Activated CD4-positive, alpha-beta T cell treated with anti-CD3 and anti-CD28 coated beads, Interleukin-2, amount 10 ng/mL, durations not matched to agents 24 days and 14 days (primary cell): Measurements from ENCODE around the gene DPP4. TPM values are rescaled to one million over a fixed set of nuclear protein-coding genes. Genes with fewer than 3 reads are reported as not detected.
A peak's percentile ranks its signal among the peaks of the same experiment; 100 is the strongest.
"Not testable (repeated sequence)": the region's sequence is repeated elsewhere in the genome, so short reads cannot be mapped to it uniquely, and the experiment has no call there.

Experiments
- DNase-seq: peaks from one replicate; pipeline ENCODE4 v3.0.0; 2022
- H3K27ac Mint-ChIP-seq: one replicate; pipeline ENCODE4 v1.8.0; 2022; ENCODE audit warnings: mild to moderate bottlenecking, mixed read lengths
- H3K27me3 Mint-ChIP-seq: one replicate; pipeline ENCODE4 v1.8.0; 2022; ENCODE audit warnings: mixed read lengths
- H3K36me3 Mint-ChIP-seq: one replicate; pipeline ENCODE4 v1.8.0; 2022; ENCODE audit warnings: low read depth, mild to moderate bottlenecking, mixed read lengths
- H3K4me1 Mint-ChIP-seq: one replicate; pipeline ENCODE4 v1.8.0; 2021; ENCODE audit warnings: mixed read lengths
- H3K4me3 Mint-ChIP-seq: one replicate; pipeline ENCODE4 v1.8.0; 2022; ENCODE audit warnings: mild to moderate bottlenecking, moderate library complexity, mixed read lengths
- H3K9me3 Mint-ChIP-seq: one replicate; pipeline ENCODE4 v1.8.0; 2021; ENCODE audit warnings: mixed read lengths
- intact Hi-C: fragments of 100-400 bp; cut with micrococcal nuclease; formaldehyde crosslinking; loops from one replicate; pipeline ENCODE4 v1.15.1; 2023
- total RNA-seq: library from RNA; stranded (reverse); gene quantifications from 2 replicates; pipeline ENCODE4 v1.2.3, GENCODE V29; 2022

Gene DPP4
- total RNA-seq, 1 donor from 2014 or later: 65.4 TPM

DNA sequence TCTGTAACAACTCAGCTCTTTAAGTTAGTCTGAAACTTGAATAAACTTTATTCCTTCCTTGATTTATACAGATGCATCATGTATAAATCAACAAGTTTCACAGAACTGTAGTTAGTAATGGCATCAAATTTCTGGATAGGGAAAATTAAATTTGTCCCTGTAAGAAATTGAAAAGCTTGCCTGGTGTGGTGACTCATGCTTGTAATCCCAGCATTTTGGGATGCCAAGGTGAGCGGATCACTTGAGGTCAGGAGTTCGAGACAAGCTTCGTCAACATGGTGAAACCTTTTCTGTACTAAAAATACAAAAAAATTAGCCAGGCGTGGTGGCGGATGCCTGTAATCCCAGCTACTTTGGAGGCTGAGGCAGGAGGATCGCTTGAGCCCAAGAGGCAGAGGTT is 96.1 kb downstream of the DPP4 start:
- Mint-ChIP-seq H3K36me3 (peaks cover 37% of the 10 kb centered on the region), H3K4me1 (peaks cover 61% of the 10 kb centered on the region), H3K9me3 (peaks cover 26% of the 10 kb centered on the region)
- H3K4me3 Mint-ChIP-seq, H3K27me3 Mint-ChIP-seq, H3K27ac Mint-ChIP-seq, intact Hi-C loops: not testable (repeated sequence)
- peak; percentile 45 for DNase-seq

DNA sequence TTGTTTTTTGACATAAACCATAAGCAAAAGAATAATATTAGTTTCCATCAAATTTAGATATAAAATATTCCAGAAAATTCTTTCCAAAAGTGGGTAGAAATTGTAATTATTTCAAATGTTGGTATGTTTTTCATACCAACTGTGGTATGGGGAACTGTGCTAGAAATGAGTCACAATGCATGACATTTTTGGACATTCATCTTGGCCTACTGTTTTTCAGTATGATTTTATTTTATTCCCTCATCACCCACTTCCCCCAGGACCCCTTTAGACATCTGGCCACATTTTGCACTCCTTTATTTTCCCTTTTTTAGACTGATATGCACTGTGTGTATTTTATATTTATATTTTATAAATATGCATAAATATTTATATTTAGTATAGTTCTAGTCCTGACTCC is 97.1 kb downstream of the DPP4 start:
- intact Hi-C loops: no loop called here
- H3K36me3 Mint-ChIP-seq: peaks cover 33% of the 10 kb centered on the region
- peaks cover 21% of the 10 kb centered on the region for H3K9me3 Mint-ChIP-seq
- peaks cover 61% of the 10 kb centered on the region for H3K4me1 Mint-ChIP-seq
- H3K27me3 Mint-ChIP-seq: no peaks in the 10 kb centered on the region
- no peak overlapping the region for H3K4me3 Mint-ChIP-seq
- H3K27ac Mint-ChIP-seq: peak overlapping the region; percentile 32
- peak; percentile 9 for DNase-seq

DNA sequence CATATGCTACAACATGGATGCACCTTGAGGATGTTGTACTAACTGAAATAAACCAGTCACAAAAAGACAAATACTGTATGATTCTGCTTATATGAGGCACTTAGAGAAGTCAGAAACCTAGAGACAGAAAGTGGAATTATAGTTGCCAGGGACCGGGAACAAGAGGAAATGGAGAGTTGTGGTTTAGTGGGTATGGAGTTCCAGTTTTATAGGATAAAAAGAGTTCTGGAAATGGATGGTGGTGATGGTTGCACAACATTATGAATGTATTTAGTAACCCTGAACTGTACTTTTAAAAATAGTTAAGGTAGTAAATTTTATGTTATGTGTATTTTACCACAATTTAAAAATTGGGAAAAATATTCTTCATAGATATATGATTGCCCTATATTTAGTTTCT is 97.7 kb downstream of the DPP4 start:
- H3K4me3 Mint-ChIP-seq: peak overlapping the region; percentile 12
- peak overlapping the region; percentile 81 for H3K27ac Mint-ChIP-seq

DNA sequence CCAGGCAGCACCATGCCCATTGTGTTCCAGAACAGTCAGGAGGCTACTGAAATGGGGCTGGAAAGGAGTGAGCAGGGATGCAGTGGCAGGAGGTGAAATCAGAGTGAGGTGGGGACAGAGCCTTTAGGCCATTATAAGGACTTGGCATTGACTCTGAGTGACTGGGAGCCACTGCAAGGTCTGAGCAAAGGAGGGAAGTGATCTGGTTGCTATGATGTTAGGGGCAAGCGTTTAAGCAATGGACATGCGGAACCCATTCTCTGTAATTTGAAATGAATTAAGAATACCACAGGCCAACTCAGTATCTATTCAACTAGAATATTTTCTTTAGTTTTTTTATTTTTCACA is 98.2 kb downstream of the DPP4 start:
- peak overlapping the region; percentile 55 for H3K4me3 Mint-ChIP-seq
- DNase-seq: no peak
- H3K9me3 Mint-ChIP-seq: peaks cover 19% of the 10 kb centered on the region
- H3K36me3 Mint-ChIP-seq: peaks cover 31% of the 10 kb centered on the region
- H3K4me1 Mint-ChIP-seq: peaks cover 56% of the 10 kb centered on the region
- H3K27ac Mint-ChIP-seq: peak overlapping the region; percentile 86
- no peaks in the 10 kb centered on the region for H3K27me3 Mint-ChIP-seq
- intact Hi-C loops: loop anchor here (1.0 kb wide), 1 partner anchor 9 kb away; no protein-coding TSS in a partner anchor

More for the DNA sequence above, 97.7 kb downstream of the DPP4 start:
- DNase-seq: peak; percentile 22
- intact Hi-C loops: no loop called here
- Mint-ChIP-seq H3K36me3 (peaks cover 29% of the 10 kb centered on the region), H3K9me3 (peaks cover 16% of the 10 kb centered on the region), H3K27me3 (no peaks in the 10 kb centered on the region), H3K4me1 (peaks cover 57% of the 10 kb centered on the region)

DNA sequence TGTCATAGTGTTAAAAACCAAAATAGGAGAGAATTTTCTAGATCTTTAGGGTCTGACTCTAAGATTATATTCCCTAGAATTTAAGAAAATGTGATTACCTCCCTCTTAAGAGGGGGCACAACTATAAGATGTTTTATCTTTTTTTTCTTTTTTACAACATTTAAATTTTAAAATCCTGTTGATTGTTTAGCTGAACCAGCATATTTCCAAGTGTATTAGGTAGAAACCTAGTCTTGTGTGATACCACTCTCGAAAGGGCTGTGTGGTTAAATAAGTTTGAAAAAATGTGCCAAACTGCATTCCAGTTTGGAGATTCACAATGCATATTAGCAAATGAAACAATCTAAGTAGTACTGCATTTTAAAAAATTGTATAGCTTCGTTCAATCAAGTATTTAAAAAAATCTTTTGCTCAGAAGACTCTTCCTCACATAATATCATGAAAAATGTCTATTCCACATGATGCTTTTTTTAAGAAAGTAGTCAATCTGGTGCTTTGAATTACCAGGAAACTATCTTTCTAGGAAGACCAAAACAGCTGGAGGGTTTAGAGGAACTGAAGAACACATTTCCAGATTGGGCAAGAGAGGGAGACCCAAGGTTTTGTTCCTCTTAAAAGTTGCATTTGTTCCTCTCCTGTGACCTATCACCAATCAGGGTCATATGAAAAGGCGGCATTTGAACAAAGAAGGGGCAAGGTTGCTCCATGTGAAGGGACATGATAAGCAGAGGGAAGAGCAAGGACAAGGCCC is 98.8 kb downstream of the DPP4 start:
- DNase-seq: peak; percentile 17
- Mint-ChIP-seq H3K27ac (peak overlapping the region; percentile 86), H3K36me3 (peaks cover 33% of the 10 kb centered on the region), H3K27me3 (no peaks in the 10 kb centered on the region), H3K4me3 (peak overlapping the region; percentile 55), H3K9me3 (peaks cover 24% of the 10 kb centered on the region), H3K4me1 (peaks cover 55% of the 10 kb centered on the region)
- intact Hi-C loops: loop anchor here (1.0 kb wide), 1 partner anchor 9 kb away; no protein-coding TSS in a partner anchor

DNA sequence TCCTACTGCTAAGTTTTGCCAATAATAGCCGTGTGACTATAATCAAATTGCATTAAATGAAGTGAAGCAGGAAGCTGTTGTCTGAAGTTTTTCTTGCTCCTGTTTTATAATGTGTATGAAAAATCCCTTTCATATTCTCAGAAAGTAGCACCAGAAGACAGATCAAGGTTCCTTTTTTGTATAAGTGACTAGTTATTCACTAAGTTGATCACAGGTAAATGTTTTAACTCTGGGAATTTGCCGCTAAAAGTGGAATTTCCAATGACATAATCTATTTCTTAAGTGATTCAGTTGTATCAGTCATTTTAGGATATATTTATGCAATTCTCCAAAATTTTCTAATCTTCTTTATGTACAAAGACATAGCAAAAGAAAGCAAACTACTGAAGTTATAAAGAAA is 99.6 kb downstream of the DPP4 start:
- Mint-ChIP-seq H3K27me3 (no peaks in the 10 kb centered on the region), H3K4me3 (no peak overlapping the region), H3K27ac (peak overlapping the region; percentile 3), H3K4me1 (peaks cover 52% of the 10 kb centered on the region), H3K36me3 (peaks cover 37% of the 10 kb centered on the region), H3K9me3 (peaks cover 27% of the 10 kb centered on the region)
- intact Hi-C loops: no loop called here
- DNase-seq: no peak

DNA sequence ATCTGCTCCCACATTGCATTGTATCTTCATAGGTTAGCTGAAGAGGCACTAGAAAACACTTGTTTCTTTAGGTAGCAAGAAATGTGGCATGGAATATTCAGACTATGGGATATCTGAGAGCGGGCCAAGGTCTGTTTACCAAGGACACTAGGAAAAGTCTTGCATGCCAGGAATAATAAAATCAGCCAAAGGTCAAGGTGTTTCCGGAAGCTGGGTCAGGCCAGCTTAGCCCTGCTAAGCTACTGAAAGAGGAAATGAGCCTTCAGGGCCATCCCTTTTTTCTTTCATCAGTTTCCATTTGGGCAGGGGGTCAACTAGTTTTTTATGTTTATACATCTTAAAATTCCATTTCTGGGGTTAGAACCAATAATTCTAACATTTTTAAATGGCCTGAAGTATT is 101.1 kb downstream of the DPP4 start:
- intact Hi-C loops: no loop called here
- Mint-ChIP-seq H3K4me1 (peaks cover 53% of the 10 kb centered on the region), H3K36me3 (peaks cover 46% of the 10 kb centered on the region)

DNA sequence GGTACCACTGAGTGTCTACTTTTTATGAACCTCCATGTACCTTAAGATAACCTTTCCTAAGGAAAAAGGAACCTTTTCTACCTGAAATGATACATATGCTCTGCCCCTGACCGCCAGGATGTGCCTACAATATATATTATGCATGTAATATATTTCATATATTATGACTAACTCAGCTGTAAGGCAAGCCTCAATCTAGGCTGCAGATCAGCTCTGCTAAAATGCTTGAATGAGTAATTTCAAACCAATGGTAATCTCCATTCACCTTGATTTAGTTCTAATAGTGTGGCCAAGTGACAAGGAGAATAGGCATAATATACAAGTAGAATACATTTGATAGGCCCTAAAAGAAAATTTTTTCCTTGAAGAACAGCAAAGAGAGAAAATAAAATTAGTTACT is 101.8 kb downstream of the DPP4 start:
- peaks cover 52% of the 10 kb centered on the region for H3K4me1 Mint-ChIP-seq
- H3K9me3 Mint-ChIP-seq: peaks cover 31% of the 10 kb centered on the region
- no peak overlapping the region for H3K27ac Mint-ChIP-seq
- peaks cover 44% of the 10 kb centered on the region for H3K36me3 Mint-ChIP-seq
- intact Hi-C loops: no loop called here
- no peak overlapping the region for H3K4me3 Mint-ChIP-seq
- no peak for DNase-seq
- no peaks in the 10 kb centered on the region for H3K27me3 Mint-ChIP-seq

More for the DNA sequence above, 101.1 kb downstream of the DPP4 start:
- no peak for DNase-seq
- Mint-ChIP-seq H3K4me3 (no peak overlapping the region), H3K27me3 (no peaks in the 10 kb centered on the region), H3K9me3 (peaks cover 33% of the 10 kb centered on the region), H3K27ac (no peak overlapping the region)

DNA sequence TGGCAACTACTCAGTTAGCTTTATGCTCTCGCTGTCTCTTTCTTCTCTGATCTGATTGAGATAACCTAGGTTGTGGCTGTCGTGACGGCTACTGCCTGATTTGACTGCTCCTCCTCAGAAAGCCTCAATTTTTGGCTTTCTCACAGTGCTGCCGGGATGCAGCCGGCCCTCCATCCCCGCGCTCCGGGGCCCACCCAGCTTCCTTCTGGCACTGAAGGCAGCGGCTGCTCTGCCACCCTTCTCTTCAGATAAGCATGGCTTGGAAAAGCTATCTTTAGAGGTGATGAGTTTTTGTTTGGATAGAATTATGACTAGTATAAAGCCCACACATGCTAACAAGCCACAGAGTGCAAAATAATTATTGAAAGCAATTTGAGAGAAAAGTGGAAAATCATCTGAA is 102.5 kb downstream of the DPP4 start:
- peaks cover 28% of the 10 kb centered on the region for H3K9me3 Mint-ChIP-seq
- H3K27ac Mint-ChIP-seq: no peak overlapping the region
- peaks cover 50% of the 10 kb centered on the region for H3K4me1 Mint-ChIP-seq
- no peak for DNase-seq
- intact Hi-C loops: no loop called here
- H3K27me3 Mint-ChIP-seq: no peaks in the 10 kb centered on the region
- H3K4me3 Mint-ChIP-seq: no peak overlapping the region
- peaks cover 44% of the 10 kb centered on the region for H3K36me3 Mint-ChIP-seq

DNA sequence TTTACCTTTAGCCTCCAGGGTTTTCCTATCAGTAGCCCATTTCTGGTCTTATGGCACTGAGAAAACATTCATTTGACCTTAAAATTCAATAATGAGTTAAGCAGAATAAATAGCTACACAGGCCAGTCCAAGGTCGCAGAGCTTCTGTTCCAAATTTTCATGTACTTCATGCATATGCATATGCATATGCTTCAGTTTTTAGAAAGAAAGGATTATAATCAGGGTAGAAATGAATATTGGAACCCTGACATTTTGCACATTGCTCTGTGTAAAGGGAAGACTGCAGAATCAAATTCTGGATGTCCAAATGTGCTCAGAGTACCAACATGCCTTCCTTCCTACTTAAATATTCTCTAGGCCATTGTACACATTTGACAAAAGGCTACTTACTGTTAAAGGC is 104.9 kb downstream of the DPP4 start:
- Mint-ChIP-seq H3K27ac (no peak overlapping the region), H3K9me3 (peaks cover 17% of the 10 kb centered on the region), H3K36me3 (peaks cover 34% of the 10 kb centered on the region), H3K27me3 (no peaks in the 10 kb centered on the region), H3K4me1 (peaks cover 43% of the 10 kb centered on the region), H3K4me3 (no peak overlapping the region)
- intact Hi-C loops: loop anchor here (5.0 kb wide), 1 partner anchor 892 kb away; no protein-coding TSS in a partner anchor
- DNase-seq: no peak

DNA sequence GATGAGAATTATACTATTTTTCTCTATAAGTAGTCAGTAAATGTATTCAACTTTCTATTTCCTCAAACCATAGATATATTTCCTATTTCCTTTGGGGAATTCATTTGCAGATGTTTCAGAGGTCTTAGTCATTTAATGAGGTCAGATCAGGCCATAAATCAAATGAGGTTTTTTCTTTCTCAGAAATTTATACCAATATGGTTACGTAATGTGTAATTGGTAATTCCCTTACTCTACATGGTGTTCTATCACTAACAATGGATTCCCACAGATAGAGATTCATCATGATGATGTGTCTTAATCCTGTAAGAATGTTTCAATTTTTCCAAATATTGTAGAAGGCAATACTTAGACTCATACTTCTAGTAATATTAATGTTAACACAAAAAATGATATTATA is 108.0 kb downstream of the DPP4 start:
- peaks cover 37% of the 10 kb centered on the region for H3K36me3 Mint-ChIP-seq
- no peak overlapping the region for H3K27ac Mint-ChIP-seq
- peaks cover 20% of the 10 kb centered on the region for H3K9me3 Mint-ChIP-seq
- no peak overlapping the region for H3K4me3 Mint-ChIP-seq
- DNase-seq: no peak
- no peaks in the 10 kb centered on the region for H3K27me3 Mint-ChIP-seq
- intact Hi-C loops: loop anchor here (1.0 to 5.0 kb wide), 4 partner anchors 9 to 889 kb away; no protein-coding TSS in a partner anchor
- peaks cover 39% of the 10 kb centered on the region for H3K4me1 Mint-ChIP-seq

DNA sequence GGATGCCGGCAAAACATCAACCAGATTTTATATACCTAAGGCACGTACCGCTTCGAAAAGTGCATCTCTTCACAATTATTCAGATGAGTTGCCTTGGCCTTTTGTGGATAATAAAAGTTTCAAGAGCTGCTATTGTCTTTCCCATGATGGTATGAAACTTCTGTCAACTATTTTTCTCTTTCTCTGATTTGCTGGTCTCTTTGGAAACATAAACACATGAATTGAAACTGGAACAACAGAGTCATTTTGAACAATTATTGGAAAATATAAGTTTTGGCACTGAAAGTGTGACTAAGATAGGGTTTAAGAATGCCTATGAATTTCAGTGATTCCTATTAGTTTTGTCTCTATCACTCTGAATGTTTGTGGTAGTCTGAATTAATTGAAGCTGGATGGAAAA is 109.9 kb downstream of the DPP4 start:
- Mint-ChIP-seq H3K27ac (peak overlapping the region; percentile 85), H3K27me3 (no peaks in the 10 kb centered on the region), H3K4me1 (peaks cover 43% of the 10 kb centered on the region), H3K36me3 (peaks cover 32% of the 10 kb centered on the region), H3K4me3 (peak overlapping the region; percentile 6), H3K9me3 (peaks cover 14% of the 10 kb centered on the region)
- intact Hi-C loops: loop anchor here (1.0 to 2.0 kb wide), 5 partner anchors 12 to 108 kb away; no protein-coding TSS in a partner anchor
- DNase-seq: no peak

DNA sequence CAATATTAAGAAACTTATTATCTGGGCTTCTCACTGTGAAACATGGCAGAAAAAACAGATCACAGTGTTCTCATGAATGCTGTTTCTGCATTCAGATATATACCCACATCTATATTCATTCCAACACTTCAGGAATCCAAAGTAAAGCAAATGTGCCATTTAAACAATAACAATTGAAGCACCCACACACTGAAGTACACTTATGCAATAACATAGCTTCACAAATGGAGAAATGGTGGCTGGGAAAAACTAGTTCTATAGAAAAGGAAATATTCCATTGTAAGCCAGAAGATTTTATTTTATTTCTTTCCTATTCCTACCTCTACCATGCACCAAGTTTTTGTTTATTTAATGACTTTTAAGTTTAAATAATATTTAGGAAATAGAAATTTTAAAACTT is 111.9 kb downstream of the DPP4 start:
- DNase-seq: no peak
- H3K27me3 Mint-ChIP-seq: no peaks in the 10 kb centered on the region
- no peak overlapping the region for H3K4me3 Mint-ChIP-seq
- no peak overlapping the region for H3K27ac Mint-ChIP-seq
- intact Hi-C loops: no loop called here
- peaks cover 25% of the 10 kb centered on the region for H3K36me3 Mint-ChIP-seq
- peaks cover 12% of the 10 kb centered on the region for H3K9me3 Mint-ChIP-seq
- peaks cover 40% of the 10 kb centered on the region for H3K4me1 Mint-ChIP-seq

DNA sequence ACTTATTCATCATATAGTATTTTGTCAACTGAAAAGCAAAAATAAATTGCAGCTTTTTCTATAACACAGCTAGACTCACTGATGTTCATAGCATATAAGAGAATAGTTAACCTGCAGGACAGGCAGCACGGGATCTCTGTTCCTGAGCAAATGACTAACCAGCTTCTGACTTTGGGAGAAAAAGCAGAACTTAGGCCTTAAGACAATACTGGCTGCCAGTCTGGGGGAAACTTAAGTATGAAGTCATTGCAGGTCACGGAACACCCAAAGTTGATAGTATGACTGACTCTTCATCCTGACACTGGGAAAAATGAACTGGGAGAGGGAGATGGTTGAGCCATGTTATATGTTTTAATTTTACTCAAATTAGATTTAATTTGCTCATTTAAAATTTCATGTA is 113.0 kb downstream of the DPP4 start:
- Mint-ChIP-seq H3K4me1 (peaks cover 47% of the 10 kb centered on the region), H3K27ac (peak overlapping the region; percentile 1), H3K36me3 (peaks cover 23% of the 10 kb centered on the region)

More for the DNA sequence above, 113.0 kb downstream of the DPP4 start:
- no peaks in the 10 kb centered on the region for H3K27me3 Mint-ChIP-seq
- intact Hi-C loops: no loop called here
- DNase-seq: no peak
- H3K9me3 Mint-ChIP-seq: peaks cover 12% of the 10 kb centered on the region
- H3K4me3 Mint-ChIP-seq: no peak overlapping the region
